ENCODE measurements around the gene IRF6. TPM values are rescaled to one million over a fixed set of nuclear protein-coding genes. Genes with fewer than 3 reads are reported as not detected.
A peak's percentile ranks its signal among the peaks of the same experiment; 100 is the strongest.

IRF6 gene
- 1.0 and 2.4 TPM in 2 replicates for total RNA-seq

DNA sequence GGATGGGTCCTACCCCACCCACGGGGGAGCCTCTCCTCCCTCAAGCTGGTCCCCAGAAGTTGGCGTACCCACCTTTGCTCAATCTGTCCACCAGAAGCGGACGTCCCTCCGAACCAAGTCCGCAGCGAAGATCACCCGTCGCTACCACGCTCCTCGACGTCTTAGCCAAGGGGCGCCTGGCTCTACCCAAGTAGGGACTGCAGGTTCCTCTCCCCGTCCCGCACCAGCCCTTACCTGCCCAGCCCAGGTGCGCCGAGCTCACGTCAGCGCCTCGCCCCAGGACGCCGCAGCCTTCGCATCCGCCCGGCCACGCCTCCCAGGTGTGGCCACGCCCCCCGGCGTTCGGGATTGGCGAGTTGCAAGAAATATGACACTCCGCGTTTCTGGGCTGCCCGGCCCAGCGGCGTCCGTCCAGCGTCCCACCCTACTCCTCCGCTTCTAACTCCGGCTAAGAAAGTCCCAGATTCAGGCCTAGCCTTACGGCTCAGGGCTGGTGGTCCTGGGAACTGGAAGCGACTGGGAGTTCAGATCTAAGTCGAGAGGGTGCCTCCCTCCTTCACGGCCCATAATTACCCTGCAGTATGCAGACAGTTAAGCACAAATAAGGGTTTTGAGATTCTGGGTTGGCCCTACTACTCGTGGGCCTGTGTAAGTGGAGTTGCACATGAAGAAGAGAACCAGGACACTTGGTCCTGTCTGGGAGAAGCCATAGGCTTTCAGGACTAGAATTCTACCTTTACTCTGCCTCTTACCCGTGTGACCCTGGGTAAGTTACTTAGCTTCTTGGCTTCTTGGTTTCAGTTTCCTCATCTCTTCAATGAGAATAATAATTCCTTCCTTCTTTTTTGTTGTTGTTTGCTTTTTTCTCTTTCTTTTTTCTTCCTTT, at the start of gene IRF6:
IRF6 (minus strand) TSS at position 268 of the 886 bp plus-strand sequence. CDS start 4,729 bp downstream, outside the sequence.
- DNase-seq = peak; percentile 62

DNA sequence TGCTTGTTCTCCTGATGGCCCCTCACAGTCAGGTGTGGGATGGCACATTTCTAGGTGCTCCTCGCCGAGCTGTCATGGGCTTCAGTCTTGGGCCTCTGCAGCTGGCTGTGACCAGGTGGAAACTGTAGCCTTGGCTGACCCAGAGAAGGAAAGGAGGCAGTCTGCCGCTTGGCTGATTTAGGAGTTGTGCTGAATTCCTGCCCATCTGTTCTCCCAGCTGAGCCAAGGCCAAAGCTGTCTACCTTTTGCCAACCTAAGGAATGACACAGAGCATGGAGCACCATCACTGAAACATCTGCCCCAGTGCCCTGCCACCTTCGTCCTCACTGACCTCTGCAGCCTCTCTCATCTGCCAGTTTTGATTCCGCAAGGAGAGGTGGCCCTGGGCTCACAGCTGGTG, 49.7 kb upstream of the IRF6 start:
- no peak for DNase-seq

DNA sequence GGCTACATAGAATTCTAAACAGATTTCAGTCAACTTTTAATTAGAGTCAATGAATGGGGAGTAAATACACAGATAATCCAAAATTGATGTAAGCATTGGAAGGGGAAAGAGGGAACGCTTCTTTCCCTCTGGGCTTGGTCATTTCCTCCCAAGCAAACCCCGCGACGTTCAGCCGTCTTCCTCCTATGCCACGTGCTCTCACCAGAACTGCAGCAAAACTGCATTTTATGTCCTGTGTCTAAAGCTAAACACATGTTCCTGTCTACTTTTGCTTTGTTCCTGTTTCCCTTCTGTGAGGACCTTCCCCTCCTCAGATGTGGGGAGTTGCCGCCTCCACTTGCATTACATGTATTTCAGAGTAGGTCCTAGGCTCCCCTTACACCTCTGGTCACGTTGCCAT, 49.1 kb upstream of the IRF6 start:
- no peak for DNase-seq

DNA sequence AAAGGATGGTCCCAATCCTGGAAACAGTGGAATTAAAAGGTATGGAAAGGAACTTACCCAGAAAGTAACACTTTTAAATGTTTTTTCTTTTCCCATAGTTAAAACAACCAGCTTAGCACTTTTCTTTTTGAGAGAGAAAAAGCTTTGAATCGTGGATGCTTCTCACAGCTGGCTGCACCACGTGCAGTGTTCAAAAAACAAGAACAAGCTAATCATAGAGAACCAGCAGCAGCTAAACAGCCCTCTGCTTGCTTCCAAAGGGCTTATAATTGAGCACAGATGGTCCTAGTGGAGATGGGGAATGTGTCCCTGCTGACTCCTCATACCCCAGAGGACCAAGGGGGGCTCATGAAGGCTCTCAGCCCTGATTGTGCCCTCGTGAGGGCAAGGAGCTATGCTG, 48.3 kb upstream of the IRF6 start:
- no peak for DNase-seq

DNA sequence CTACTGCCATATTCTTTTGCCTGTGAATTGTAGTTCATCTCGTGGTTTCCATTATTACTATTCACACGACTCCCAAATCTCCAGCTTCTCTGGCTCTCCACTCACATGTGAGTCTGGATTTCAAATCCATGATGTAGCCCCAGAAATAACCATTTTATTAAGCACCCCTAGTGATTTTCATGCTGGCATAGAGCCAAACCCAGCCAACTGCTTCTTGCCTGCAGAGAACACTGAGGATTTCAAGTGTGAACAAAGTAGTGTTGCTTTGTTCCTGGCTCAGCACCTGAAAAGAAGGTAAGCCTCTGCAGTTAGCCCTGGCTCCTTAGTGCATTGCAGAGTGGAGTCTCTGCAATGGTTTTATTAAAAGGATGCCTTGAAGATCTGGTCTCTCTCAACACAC, 47.7 kb upstream of the IRF6 start:
- no peak for DNase-seq

DNA sequence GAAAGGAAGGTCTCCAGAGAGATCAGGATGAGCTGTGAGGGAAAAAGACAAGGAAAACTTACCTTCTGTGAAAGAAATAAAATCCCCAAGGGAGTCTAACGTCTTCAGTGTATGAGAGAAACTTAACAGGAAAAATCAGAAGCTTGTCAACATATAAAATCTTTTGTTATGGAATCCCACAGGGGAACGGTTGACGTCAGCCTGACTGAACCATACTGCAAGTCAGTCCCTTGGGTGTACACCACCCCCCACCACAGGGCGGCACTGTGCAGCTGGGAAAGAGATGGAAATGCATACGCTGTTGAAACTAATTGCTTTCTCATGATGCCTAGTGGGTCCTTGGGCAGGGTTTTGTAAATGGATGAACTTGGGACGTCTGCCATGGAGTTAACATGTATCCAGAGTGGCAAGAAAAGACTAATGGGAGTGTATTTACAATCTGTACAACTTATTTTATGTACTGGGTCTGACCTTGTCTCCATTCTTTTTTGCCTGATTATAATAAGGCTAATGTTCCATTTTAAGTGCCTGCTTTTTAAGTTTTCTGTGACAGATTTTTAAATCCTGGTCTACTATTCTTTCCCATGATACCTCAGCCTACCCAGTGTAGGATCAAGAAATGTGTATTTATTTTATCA, 44.5 kb upstream of the IRF6 start:
- peak; percentile 91 for DNase-seq

DNA sequence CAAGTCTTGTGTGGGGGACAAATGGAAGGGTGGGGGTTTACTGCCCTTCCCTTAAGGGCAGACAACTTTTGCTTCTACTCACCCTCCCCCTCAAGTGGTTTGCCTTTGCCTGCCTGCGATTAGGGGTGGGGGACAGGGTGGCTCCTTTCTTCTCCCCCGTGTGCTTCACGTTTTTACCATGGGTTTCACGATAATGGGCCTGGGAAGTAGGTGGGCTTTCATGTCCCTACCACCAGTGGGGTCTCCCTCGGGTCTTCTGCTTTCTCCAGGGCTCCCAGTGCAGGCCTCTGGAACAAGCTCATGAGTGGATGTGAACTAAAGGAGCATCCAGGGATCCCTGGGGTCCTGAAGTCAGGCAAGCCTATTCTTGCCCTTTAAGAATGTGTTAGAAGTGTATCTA, 43.4 kb upstream of the IRF6 start:
- DNase-seq = no peak

DNA sequence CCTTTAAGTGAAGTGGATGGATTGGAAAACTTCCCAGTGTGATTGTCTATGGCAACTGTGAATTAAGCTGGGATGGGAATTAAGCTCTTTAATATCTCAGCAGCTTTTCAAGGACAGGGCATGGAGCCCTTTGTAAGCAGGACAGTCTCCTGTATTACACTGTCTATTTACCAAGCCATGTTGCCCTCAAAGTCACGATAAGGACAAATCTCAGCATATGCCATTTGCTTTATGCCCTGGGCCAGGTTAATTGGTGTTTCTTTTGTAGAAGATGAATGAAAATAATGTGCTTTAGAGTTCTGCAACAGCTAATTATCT, 39.4 kb upstream of the IRF6 start:
- no peak for DNase-seq

DNA sequence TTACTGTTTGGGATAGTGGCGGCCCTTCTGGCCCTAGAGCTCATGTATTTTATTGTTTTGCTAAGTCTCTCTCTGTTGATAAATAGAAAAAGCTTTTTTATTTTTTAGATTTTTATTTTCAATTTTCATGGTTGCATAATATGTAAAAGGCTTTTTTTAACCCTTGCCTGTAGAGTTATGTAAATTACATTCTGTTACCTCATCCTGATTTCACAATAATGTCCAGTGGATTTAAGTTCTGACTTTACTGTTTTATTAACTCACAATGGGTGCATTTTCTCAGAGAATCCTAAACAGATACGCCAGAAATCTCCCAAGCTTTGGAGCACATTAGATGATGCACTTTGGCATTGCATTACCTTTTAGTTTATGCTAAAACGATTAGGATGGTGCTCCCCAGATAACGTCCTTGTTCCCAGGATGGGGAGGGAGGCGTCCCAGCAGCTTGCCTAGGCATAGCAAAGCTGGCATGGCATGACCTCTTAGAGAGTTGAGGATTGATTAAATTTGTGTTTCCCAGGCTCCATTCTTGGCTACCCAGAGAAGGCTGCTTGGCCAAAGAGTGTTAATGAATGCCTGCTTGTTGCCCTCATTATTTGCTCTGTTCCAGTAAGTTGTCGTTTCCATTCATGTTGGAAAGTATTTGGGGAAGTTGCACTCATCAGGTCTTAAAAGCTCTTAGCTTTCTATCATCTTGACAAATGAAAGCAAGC, 38.9 kb upstream of the IRF6 start:
- DNase-seq = no peak

DNA sequence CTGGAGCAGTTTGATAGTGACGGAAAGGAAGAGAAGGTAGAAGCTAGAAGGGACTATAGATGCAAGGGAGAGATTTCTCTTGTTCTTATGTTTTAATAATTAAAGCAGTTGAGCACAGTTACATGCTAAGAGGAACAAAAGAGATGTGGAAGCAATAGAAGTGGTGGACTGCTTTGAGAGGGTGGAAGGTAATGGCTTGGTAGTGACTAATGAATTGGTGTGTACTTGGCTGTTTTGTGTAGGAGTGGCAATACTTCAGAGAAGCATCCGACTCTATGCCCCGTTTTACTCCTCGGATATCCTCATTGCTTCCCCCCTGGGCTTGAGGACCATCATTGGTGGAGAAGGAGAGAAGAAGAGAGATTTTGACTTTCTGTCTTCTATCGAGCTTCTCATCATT, 34.7 kb upstream of the IRF6 start:
- peak; percentile 52 for DNase-seq

DNA sequence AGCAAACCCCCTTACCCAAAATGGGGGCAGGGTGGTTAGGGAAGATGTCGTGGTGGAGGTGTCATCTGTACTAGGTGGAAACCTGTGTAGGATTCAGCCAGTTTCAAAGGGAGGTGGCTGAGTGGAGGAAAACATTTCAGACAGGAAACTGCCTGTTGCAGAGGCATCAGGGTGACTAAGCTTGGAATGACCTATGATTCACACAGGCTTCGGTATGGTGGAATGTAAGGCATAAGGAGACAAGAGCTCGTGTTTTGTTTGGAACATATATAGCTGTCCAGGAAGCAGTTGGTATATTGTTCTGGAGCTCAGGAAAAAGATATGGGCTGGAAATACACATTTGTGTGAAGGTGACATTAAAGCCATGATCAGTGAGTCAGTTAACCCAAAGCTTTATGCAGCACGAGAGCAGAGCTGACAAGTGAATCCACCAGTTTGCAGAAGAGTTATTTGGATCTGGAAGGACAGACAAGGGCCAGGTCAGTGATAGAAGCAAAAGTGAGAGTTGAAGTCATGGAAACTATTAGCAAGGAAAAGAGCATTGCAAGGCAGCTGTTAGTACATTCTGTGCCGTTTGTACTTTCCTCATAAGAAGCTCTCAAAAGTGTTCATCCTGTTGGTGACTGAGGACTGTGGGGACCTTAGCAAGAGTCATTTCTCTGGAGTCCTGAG, 34.1 kb upstream of the IRF6 start:
- peak; percentile 98 for DNase-seq

DNA sequence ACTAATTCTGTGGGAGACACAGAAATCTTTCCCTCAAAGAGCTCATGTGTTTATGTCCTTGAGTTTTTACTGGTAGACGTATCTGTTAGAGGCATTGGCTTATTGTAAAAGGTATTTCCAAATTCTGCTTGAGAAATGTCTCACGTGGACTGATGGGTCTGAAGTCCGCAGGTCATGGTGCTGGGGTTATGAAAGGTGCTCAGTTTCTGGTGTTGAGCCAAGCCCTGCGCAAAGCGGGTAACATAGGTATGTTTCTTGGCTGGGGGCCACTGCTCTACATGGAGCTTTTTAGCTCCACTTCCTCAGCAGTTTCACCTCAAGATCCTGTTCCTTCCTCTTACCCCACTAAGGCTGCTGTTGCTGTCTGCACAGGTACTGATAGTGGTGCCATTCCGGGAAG, 32.6 kb upstream of the IRF6 start:
- DNase-seq = no peak

DNA sequence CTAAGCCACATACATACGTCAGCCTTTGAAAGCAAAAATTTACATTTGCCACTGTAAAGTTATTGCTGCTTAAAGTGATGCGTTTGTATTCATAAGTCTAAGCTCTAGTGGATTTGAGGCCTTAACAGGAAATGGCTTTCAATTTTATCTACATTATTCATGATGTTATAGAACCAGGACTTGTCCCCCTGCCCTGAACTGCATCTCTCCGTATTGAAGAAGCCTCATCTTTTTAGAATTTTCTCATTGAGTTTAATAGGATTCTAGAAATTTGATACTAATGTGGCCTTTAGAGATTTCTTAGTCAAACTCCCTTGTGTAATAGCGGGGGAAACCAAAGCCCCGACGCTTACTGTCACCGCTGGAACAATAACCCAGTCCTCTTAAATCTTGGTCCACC, 31.7 kb upstream of the IRF6 start:
- no peak for DNase-seq

DNA sequence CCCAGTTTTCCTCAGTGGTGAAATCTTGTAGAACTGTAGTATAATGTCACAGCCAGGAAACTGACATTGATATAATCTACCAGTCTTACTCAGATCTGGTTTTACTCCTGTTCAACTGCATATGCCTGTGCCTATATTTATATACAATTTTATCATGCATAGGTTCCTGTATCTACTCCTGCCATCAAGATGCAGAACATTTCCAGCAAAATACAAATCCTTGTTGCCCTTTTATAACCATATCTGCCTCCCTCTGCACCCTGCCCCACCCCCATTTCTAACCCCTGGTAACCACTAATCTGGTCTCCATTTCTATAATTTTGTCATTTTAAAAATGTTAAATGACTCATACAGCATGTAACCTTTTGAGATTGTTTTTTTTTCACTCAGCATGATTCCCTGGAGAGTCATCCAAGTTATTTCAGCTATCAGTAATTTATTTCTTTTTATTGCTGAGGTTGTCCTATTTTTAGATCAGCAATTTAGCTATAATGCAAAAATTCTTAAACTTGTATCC, 29.9 kb upstream of the IRF6 start:
- DNase-seq = no peak

DNA sequence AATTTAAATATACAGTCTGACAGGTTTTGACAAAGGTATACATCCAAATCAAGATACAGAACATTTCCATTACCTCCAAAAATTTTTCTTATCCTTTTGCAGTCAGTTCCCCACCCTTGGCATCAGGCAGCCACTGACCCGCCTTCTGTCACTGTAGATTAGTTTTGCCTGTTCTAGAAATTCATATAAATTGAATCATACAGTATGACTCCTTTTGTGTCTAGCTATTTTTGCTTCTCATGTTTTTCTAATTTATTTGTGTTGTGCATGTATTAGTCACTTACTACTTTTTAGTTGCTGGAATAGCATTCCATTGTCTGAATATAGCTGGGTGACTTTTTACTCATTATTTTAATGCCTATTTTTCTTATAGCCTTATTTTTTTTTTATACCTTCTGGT, 25.7 kb upstream of the IRF6 start:
- no peak for DNase-seq

DNA sequence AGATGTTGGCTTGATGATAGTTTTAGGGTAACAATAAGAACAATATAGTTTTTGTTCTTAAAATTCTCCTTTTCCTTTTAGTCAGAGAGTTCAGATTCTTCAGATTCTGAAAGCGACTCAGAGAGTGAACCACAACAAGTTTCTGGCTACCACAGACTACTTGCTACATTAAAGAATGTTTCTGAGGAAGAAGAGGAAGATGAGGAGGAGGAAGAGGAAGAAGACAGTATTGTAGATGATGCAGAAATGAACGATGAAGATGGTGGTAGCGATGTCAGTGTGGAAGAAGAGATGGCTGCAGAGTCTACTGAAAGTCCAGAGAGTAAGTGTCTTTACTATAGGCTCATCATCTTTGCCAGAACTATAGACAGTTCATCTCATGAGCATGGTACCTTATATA, 24.8 kb upstream of the IRF6 start:
- DNase-seq = no peak

DNA sequence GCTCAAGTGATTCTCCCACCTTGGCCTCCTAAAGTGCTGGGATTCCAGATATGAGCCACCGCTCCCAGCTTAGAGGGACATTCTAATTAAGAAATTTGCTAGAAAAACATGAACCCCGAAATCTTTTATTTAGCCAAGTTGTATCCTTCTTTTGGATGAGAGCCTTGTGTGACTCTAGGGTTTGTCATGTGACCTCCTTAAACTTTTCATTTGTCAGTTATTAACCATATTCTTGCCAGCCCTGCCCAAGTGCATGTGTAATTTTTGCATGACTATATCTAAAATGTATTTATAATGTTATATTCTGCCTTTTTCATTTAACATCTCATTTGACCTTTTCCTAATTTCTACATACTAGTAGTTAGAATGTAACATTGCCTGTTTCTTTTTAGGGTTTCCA, 23.8 kb upstream of the IRF6 start:
- DNase-seq = no peak

DNA sequence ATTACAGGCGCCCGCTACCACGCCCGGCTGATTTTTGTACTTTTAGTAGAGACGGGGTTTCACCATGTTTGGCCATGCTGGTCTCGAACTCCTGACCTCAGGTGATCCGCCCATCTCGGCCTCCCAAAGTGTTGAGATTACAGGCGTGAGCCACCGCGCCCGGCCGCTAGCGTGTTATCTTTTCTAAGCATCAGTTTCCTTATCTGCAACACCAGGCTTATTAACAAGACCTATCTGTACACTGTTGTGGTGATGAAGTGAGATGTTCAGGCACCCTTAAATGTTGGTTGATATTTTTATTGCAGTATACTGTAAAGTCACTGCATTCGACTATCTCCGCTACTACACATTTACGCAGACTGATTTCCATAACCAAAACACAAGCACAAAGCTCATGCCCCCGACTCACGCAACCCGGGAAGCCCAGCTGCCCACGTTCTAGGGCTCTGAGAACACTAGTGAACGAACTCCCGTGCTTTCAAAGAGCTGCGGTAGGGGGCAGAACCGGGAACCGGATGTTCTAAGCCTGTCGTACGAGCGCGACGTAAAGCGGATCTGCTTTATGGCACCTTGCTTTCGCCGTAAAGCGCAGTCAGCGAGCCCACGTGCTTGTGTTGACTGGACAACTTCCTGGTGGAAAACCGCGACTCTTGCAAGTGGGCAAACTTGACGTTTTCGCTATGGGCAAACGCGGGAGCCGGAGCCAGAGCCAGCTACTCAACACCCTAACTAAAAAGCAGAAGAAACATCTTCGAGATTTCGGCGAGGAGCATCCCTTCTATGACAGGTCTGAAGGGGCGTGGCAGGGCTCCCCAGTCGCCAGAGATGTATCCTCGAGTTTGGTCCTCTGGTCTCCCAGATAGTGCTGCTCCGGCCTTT, 21.7 kb upstream of the IRF6 start, which contains the start of gene UTP25:
UTP25 (plus strand) TSS at position 589 of the 879 bp plus-strand sequence; CDS start at position 681, 92 bp downstream.
- peak; percentile 99 for DNase-seq

DNA sequence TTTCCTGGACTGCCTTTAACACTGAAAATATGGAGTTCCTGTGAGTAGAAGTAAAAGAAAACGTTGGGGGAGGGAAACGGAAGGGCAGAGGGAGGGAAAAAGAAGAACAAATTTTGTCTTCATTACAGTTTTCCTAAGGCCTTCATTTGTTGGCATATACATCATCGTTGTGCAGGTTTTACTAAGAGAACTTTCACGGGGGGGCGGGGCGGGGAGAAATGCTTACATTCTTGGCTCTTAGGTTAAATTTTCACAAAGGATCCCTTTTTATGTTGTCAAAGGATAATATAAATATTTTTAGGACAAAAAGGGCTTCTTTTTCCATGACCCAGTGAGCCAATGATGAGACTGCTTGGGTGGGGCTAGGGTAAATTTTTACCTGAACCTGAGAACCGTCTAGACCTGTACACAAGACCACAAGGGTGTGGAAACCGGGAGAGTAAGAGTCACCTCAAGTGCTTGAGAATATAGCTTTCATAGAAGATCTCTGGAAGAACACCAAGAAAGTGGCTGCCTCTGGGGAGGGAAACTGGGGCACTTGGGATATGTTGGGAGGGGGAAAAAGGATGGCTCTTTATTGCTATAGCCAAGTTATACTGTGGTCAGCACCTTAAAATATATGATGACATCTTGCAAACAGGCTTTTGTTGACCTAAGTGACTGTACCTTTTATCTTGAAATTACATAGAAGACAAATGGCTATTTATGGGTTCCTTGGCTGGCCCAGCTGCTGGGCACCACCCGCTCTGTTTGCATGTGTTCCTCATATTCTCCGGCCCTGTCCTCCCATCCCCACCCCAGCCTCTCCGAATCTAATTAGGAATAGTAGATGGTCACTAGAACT, 19.9 kb upstream of the IRF6 start:
- DNase-seq = no peak

DNA sequence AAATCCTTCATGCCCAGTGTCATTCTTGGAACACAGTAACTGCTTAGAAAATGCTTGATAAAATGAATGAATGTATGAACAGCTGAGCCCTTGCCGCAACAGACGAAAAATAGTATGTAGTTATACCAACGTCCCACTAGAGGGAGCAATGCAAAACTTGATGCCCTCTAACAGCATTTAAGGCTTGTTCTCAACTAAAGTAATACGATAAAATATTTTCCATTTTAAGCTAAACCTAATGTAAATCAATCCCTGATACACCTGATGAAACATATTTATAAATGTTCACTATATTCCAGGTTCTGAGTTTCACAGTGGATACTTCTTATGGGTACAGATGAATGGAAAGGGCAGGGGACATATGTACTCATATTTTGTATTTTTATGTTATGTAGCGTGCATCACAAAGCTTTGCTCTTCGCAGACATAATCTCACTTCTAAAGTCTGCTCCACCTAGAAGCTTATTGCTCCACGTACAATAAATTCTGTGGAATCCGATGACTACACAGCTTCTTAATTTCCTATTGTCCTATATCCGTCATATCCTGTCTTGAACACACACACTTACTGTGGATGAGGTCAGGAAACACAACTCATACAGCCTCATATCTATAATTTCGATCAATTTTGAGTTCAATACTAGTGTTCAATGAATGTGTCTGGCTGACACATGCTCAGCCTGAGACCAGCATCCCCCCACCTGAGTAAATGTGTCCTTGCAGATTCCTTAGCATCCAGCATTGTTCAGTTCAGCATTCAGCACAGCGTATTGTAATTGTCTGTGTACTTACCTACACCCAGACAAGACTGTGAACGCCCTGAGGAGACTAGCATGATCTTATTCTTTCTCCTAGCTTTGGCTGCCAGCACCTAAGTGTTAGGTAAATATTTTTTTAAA, 17.4 kb upstream of the IRF6 start:
- DNase-seq = peak; percentile 94

Data from dermis blood vessel endothelial cell (primary cell).